SK-N-SH (cell line): ENCODE data around the gene PHKG2. TPM values are rescaled to one million over a fixed set of nuclear protein-coding genes. Genes with fewer than 3 reads are reported as not detected.

Experiments
- CTCF ChIA-PET: fragments of 300-600, 350-600 bp; formaldehyde crosslinking; extraction: SDS; loops from one replicate; lab custom pipeline; 2021; lab: Yijun Ruan, JAX
- POLR2A ChIA-PET: fragments of 350-600 bp; sonication (Branson Sonifier 250); formaldehyde crosslinking; extraction: SDS; loops from one replicate; lab custom pipeline; 2020; ENCODE audit warnings: antibody characterized with exemption, inconsistent platforms; lab: Yijun Ruan, JAX
- DNase-seq: peaks from one replicate; pipeline ENCODE4 v3.0.0; 2012
- H2AFZ ChIP-seq: fragments of 200-600 bp; sonication (generic); 2 replicates; pipeline ENCODE4 v1.8.1; 2016; ENCODE audit warnings: antibody characterized with exemption, mild to moderate bottlenecking, low read depth
- H3F3A ChIP-seq: fragments of 200-600 bp; sonication (generic); replicated peaks from 2 replicates; pipeline ENCODE3; 2016; ENCODE audit warnings: antibody characterized with exemption, mild to moderate bottlenecking; ENCODE audit not compliant: insufficient read depth
- H3K27ac ChIP-seq, 2 experiments: fragments of 200-500 bp in 1 of 2; fragments of 200-600 bp in 1 of 2; sonication (Bioruptor generic) in 1 of 2; sonication (generic), shearing (Covaris generic) in 1 of 2; 2 replicates each; pipeline versions ENCODE4 v1.5.1 to v1.6.1; 2014 to 2016; ENCODE audit warnings: low read depth in 2 of 2, inconsistent platforms in 1 of 2, low read length in 1 of 2, mild to moderate bottlenecking in 1 of 2, mixed read lengths in 1 of 2
- H3K27me3 ChIP-seq: fragments of 200-600 bp; sonication (generic), shearing (Covaris generic); 2 replicates; pipeline ENCODE4 v1.6.1; 2016; ENCODE audit warnings: mixed run types; ENCODE audit not compliant: insufficient read depth
- H3K36me3 ChIP-seq, 2 experiments: fragments of 200-500 bp in 1 of 2; fragments of 200-600 bp in 1 of 2; sonication (Bioruptor generic) in 1 of 2; sonication (generic) in 1 of 2; replicated peaks in 1 of 2; 2 replicates each; pipeline versions ENCODE3 to v1.5.1; 2014 to 2016; ENCODE audit warnings: low read length in 1 of 2, mild to moderate bottlenecking in 1 of 2; ENCODE audit not compliant: insufficient read depth in 2 of 2, control insufficient read depth in 1 of 2
- H3K4me1 ChIP-seq, 2 experiments: fragments of 200-500 bp in 1 of 2; fragments of 200-600 bp in 1 of 2; sonication (Bioruptor generic) in 1 of 2; sonication (generic), shearing (Covaris generic) in 1 of 2; 2 replicates each; pipeline versions ENCODE4 v1.5.1 to v1.6.1; 2014 to 2016; ENCODE audit warnings: low read depth in 1 of 2, low read length in 1 of 2, mixed run types in 1 of 2; ENCODE audit not compliant: insufficient read depth in 2 of 2, control insufficient read depth in 1 of 2
- H3K4me2 ChIP-seq: fragments of 200-600 bp; sonication (generic), shearing (Covaris generic); 2 replicates; pipeline ENCODE4 v1.6.1; 2017; ENCODE audit warnings: mixed run types
- H3K4me3 ChIP-seq, 2 experiments: fragments of 200-500 bp in 1 of 2; fragments of 200-600 bp in 1 of 2; sonication (Bioruptor generic) in 1 of 2; sonication (generic), shearing (Covaris generic) in 1 of 2; 2 replicates each; pipeline versions ENCODE4 v1.5.1 to v1.8.1; 2014 to 2016; ENCODE audit warnings: low read depth in 2 of 2, inconsistent platforms in 1 of 2, low read length in 1 of 2, mild to moderate bottlenecking in 1 of 2, mixed read lengths in 1 of 2, moderate library complexity in 1 of 2
- H3K79me2 ChIP-seq: fragments of 200-600 bp; sonication (generic); 2 replicates; pipeline ENCODE4 v1.8.1; 2017; ENCODE audit warnings: mild to moderate bottlenecking; ENCODE audit not compliant: insufficient read depth
- H3K9ac ChIP-seq: fragments of 200-600 bp; sonication (generic); 2 replicates; pipeline ENCODE4 v1.6.1; 2017; ENCODE audit warnings: mixed run types
- H3K9me2 ChIP-seq: fragments of 200-600 bp; sonication (generic); 2 replicates; pipeline ENCODE4 v1.6.1; 2017; ENCODE audit warnings: mixed run types
- H3K9me3 ChIP-seq: fragments of 200-600 bp; sonication (generic); 2 replicates; pipeline ENCODE4 v1.6.1; 2017; ENCODE audit warnings: mixed run types, mild to moderate bottlenecking, moderate library complexity
- H4K20me1 ChIP-seq: fragments of 200-600 bp; sonication (generic); 2 replicates; pipeline ENCODE4 v1.6.1; 2017; ENCODE audit warnings: mild to moderate bottlenecking, mixed run types; ENCODE audit not compliant: insufficient read depth
- ELF1 ChIP-seq: IDR thresholded peaks from 2 replicates; pipeline ENCODE4 v1.4.0; 2012
- EP300 ChIP-seq, 2 experiments: IDR thresholded peaks; 2 replicates each; pipeline versions ENCODE4 v1.4.0 to v1.6.1; 2012; ENCODE audit warnings: borderline replicate concordance in 1 of 2, low read depth in 1 of 2, low read length in 1 of 2
- FOSL2 ChIP-seq: IDR thresholded peaks from 2 replicates; pipeline ENCODE4 v1.4.0; 2012; ENCODE audit warnings: low read depth, mild to moderate bottlenecking, moderate library complexity, borderline replicate concordance
- FOXJ3 ChIP-seq: sonication (generic); formaldehyde crosslinking; IDR thresholded peaks from 2 replicates; pipeline ENCODE4 v1.5.1; 2020; ENCODE audit warnings: mild to moderate bottlenecking, missing genetic modification reagents
- GATA2 ChIP-seq: sonication (generic); formaldehyde crosslinking; IDR thresholded peaks from 2 replicates; pipeline ENCODE4 v1.5.0; 2020; ENCODE audit warnings: mild to moderate bottlenecking, missing genetic modification reagents
- MEF2A ChIP-seq: IDR thresholded peaks from 2 replicates; pipeline ENCODE4 v1.4.0; 2012; ENCODE audit warnings: low read depth, borderline replicate concordance
- NRF1 ChIP-seq: IDR thresholded peaks from 2 replicates; pipeline ENCODE4 v1.6.1; 2012; ENCODE audit warnings: low read depth, mild to moderate bottlenecking, low read length
- POLR2AphosphoS5 ChIP-seq: IDR thresholded peaks from 2 replicates; pipeline ENCODE4 v1.6.1; 2012; ENCODE audit warnings: low read depth, low read length
- RAD21 ChIP-seq: IDR thresholded peaks from 2 replicates; pipeline ENCODE4 v1.6.1; 2012; ENCODE audit warnings: mild to moderate bottlenecking, low read length
- RCOR1 ChIP-seq: fragments of 150-350 bp; IDR thresholded peaks from 2 replicates; pipeline ENCODE4 v1.6.1; 2017; ENCODE audit warnings: antibody characterized with exemption, low read length
- REST ChIP-seq: IDR thresholded peaks from 2 replicates; pipeline ENCODE4 v1.6.1; 2012; ENCODE audit warnings: mild to moderate bottlenecking, low read depth, low read length, moderate library complexity
- RXRA ChIP-seq: IDR thresholded peaks from 2 replicates; pipeline ENCODE4 v1.4.0; 2012; ENCODE audit warnings: low read depth, mild to moderate bottlenecking, borderline replicate concordance
- SIN3A ChIP-seq: IDR thresholded peaks from 2 replicates; pipeline ENCODE4 v1.6.1; 2012; ENCODE audit warnings: low read depth, mild to moderate bottlenecking, low read length, moderate library complexity, borderline replicate concordance
- TEAD4 ChIP-seq: IDR thresholded peaks from 2 replicates; pipeline ENCODE4 v1.4.0; 2012; ENCODE audit warnings: mild to moderate bottlenecking, borderline replicate concordance; ENCODE audit not compliant: insufficient read depth
- USF1 ChIP-seq: IDR thresholded peaks from 2 replicates; pipeline ENCODE4 v1.4.0; 2012; ENCODE audit warnings: low read depth, borderline replicate concordance
- YY1 ChIP-seq: IDR thresholded peaks from 2 replicates; pipeline ENCODE4 v1.4.0; 2012; ENCODE audit warnings: low read depth, mild to moderate bottlenecking
- WGBS: methylation state at CpG from one replicate; pipeline ENCODE4 v1.1.6; 2017; ENCODE audit warnings: low lambda C conversion rate; 5-methylcytosine and 5-hydroxymethylcytosine counted together
- polyA plus RNA-seq, 3 experiments: library from polyadenylated mRNA; depleted of rRNA; stranded (reverse); fragments of >200 nt; gene quantifications; 2 replicates each; pipeline ENCODE4 v1.2.3, GENCODE V29; 2012
- TF ChIP-seq, protein P1 (sequence below): fragments of 200-600 bp; sonication (generic); IDR thresholded peaks from 2 replicates; pipeline ENCODE4 v1.6.1; 2017; ENCODE audit warnings: antibody characterized with exemption, mild to moderate bottlenecking, moderate library complexity
- TF ChIP-seq, protein P2 (sequence below): IDR thresholded peaks from 2 replicates; pipeline ENCODE4 v1.4.0; 2012; ENCODE audit warnings: low read depth, borderline replicate concordance

Gene PHKG2
- polyA plus RNA-seq, 1 of the 3 experiments (the other 2 are of a cell fraction): 45.8 TPM

DNA sequence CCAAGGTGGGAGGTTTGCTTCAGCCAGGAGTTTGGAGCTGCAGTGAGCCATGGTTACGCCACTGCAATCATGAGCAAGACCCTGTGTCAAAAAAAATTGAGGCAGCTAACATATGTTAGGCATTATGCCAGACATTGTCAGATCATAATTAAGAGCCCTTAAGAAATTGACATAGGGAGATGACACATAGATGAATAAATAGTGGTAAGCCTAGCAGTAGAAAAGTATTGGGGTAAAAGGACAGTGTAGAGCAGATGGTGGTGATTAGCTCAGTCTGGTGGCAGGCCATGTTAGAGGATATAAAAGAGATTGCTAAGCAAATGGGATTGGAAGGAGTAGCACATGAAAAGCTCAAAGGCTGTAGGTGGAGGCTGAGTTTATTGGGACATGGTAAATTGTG is 26.6 kb upstream of the PHKG2 start (continued):
- TF ChIP-seq, protein P1, sequence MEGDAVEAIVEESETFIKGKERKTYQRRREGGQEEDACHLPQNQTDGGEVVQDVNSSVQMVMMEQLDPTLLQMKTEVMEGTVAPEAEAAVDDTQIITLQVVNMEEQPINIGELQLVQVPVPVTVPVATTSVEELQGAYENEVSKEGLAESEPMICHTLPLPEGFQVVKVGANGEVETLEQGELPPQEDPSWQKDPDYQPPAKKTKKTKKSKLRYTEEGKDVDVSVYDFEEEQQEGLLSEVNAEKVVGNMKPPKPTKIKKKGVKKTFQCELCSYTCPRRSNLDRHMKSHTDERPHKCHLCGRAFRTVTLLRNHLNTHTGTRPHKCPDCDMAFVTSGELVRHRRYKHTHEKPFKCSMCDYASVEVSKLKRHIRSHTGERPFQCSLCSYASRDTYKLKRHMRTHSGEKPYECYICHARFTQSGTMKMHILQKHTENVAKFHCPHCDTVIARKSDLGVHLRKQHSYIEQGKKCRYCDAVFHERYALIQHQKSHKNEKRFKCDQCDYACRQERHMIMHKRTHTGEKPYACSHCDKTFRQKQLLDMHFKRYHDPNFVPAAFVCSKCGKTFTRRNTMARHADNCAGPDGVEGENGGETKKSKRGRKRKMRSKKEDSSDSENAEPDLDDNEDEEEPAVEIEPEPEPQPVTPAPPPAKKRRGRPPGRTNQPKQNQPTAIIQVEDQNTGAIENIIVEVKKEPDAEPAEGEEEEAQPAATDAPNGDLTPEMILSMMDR: no peak
- TF ChIP-seq YY1: no peak
- no peak for TF ChIP-seq EP300 (IDR thresholded peaks at IDR 0.05; ENCODE audit: borderline replicate concordance in 1 of 2, low read depth in 1 of 2, low read length in 1 of 2)
- TF ChIP-seq RAD21: no peak

DNA sequence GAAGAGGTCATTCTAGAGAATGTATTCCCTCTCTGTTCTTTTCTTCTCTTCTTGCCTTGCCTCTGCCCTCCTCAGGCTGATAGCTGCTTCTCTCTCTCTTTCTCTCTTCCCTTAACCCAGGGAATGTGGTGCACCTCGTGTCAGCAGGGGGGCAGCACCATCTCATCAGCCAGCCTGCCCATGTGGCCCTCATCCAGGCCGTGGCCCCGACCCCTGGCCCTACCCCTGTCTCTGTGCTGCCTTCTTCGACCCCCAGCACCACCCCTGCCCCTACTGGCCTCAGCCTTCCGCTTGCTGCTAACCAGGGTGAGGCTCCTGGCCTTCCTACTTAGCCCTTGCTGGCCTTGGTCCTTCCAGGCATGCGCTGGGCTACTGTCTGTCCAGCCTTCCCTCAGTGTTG is 25.8 kb upstream of the PHKG2 start:
- H3K79me2 ChIP-seq: peaks cover 70% of the 10 kb centered on the region
- H3K27me3 ChIP-seq: no peaks in the 10 kb centered on the region
- 89% methylated on average over 6 of the region's 6 CpGs for WGBS
- peaks cover 14% of the 10 kb centered on the region for H3F3A ChIP-seq
- H3K27ac ChIP-seq: no peak overlapping the region
- no peak overlapping the region for H2AFZ ChIP-seq
- TF ChIP-seq, protein P2, sequence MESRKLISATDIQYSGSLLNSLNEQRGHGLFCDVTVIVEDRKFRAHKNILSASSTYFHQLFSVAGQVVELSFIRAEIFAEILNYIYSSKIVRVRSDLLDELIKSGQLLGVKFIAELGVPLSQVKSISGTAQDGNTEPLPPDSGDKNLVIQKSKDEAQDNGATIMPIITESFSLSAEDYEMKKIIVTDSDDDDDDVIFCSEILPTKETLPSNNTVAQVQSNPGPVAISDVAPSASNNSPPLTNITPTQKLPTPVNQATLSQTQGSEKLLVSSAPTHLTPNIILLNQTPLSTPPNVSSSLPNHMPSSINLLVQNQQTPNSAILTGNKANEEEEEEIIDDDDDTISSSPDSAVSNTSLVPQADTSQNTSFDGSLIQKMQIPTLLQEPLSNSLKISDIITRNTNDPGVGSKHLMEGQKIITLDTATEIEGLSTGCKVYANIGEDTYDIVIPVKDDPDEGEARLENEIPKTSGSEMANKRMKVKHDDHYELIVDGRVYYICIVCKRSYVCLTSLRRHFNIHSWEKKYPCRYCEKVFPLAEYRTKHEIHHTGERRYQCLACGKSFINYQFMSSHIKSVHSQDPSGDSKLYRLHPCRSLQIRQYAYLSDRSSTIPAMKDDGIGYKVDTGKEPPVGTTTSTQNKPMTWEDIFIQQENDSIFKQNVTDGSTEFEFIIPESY: no peak
- TF ChIP-seq TEAD4 (no peak), RCOR1 (no peak), FOSL2 (no peak), POLR2AphosphoS5 (no peak)
- no peak overlapping the region for H3K4me3 ChIP-seq
- H3K9me2 ChIP-seq: no peaks in the 10 kb centered on the region
- POLR2A ChIA-PET: no interaction called here
- no peak overlapping the region for H3K4me2 ChIP-seq
- peak; percentile 27 for DNase-seq
- peaks cover 71 to 74% of the 10 kb centered on the region in 2 experiments for H3K36me3 ChIP-seq
- H3K4me1 ChIP-seq: no peaks in the 10 kb centered on the region
- 0 out of 2 replicates have a peak, but pooled peaks cover 9% of the 10 kb centered on the region for H4K20me1 ChIP-seq
- H3K9me3 ChIP-seq: no peaks in the 10 kb centered on the region
- CTCF ChIA-PET: interaction anchor here (0.8 kb wide), 2 partner anchors 16 to 20 kb away, joined by 3 read pairs; no protein-coding TSS in a partner anchor
- H3K9ac ChIP-seq: no peak overlapping the region

GRCh38 chr16:30722916-30723315 is 25.3 kb upstream of the PHKG2 start:
- Histone ChIP-seq H3K79me2 (peaks cover 70% of the 10 kb centered on the region), H3F3A (peaks cover 14% of the 10 kb centered on the region), H3K27ac (no peak overlapping the region), H3K27me3 (no peaks in the 10 kb centered on the region), H3K9me3 (no peaks in the 10 kb centered on the region), H3K36me3 (peaks cover 71 to 73% of the 10 kb centered on the region in 2 experiments), H3K9ac (no peak overlapping the region), H3K4me2 (no peak overlapping the region), H4K20me1 (0 out of 2 replicates have a peak, but pooled peaks cover 9% of the 10 kb centered on the region), H3K9me2 (no peaks in the 10 kb centered on the region), H3K4me3 (no peak overlapping the region), H3K4me1 (no peaks in the 10 kb centered on the region), H2AFZ (no peak overlapping the region)
- ChIA-PET POLR2A (no interaction called here), CTCF (interaction anchor here (0.8 to 1.5 kb wide), 3 partner anchors 11 to 20 kb away, joined by 3 read pairs; no protein-coding TSS in a partner anchor)
- no peak for DNase-seq
- WGBS: 96% methylated on average over 10 of the region's 10 CpGs
- no peak for TF ChIP-seq GATA2 (CRISPR knock-in tag)
- no peak for TF ChIP-seq SIN3A
- TF ChIP-seq RXRA: no peak
- no peak for TF ChIP-seq ELF1
- no peak for TF ChIP-seq FOXJ3
- no peak for TF ChIP-seq TEAD4
- TF ChIP-seq USF1: no peak
- TF ChIP-seq REST: no peak
- TF ChIP-seq MEF2A: no peak
- TF ChIP-seq NRF1: no peak
